ENCODE data around the gene AATK.

The AATK gene

GRCh38 chr17:81199482-81199830, 33.4 kb upstream of the AATK start:
- no peak overlapping the region for H3K27ac Mint-ChIP-seq
- ATAC-seq: no peak
- no peaks in the 10 kb centered on the region for H3K27me3 Mint-ChIP-seq
- DNase-seq: no peak
- H3K9me3 Mint-ChIP-seq: no peaks in the 10 kb centered on the region
- no peak overlapping the region for H3K4me3 Mint-ChIP-seq
- no peaks in the 10 kb centered on the region for H3K36me3 Mint-ChIP-seq (ENCODE audit: low read depth)
- H3K4me1 Mint-ChIP-seq: no peaks in the 10 kb centered on the region

- no peaks in the 10 kb centered on the region for H3K9me3 Mint-ChIP-seq
- no peaks in the 10 kb centered on the region for H3K27me3 Mint-ChIP-seq
- DNase-seq (no peak), ATAC-seq (no peak)
- H3K36me3 Mint-ChIP-seq (ENCODE audit: low read depth): no peaks in the 10 kb centered on the region
- H3K27ac Mint-ChIP-seq: no peak overlapping the region
- H3K4me1 Mint-ChIP-seq: no peaks in the 10 kb centered on the region
- no peak overlapping the region for H3K4me3 Mint-ChIP-seq
Measured at GRCh38 chr17:81198826-81199481, 32.9 kb upstream of the AATK start.

DNA sequence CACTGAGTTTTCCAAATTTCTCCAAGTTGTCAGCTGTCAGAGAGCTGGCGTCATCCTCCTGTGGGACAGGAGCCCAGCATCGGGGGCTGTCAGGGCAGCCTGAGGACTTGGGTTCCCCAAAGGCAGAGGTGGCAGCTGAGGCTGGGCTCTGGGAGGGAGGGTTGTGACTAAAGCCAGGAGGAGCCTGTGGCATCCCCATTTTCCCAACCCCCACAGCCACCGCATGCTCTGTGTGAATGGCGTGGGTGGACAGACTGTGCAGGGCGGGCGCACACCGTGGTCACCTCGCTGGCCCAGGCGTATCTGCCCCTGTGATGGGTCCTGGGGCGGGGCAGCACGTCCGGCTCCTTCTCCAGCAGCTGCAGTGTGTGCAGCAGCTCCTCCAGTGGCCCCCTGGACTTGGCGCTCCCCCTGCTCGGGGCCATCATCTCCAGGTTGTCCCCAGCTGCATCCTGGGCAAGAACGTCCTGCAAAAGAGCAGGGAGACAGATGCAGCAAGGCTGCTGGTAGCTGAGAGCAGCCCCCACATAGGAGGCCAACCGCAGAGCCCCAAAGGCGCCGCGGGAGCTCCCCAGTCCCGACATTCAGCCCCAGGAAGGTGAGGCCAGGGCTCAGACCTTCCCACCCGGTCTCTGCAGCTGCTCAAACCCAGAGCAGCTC, 31.9 kb upstream of the AATK start:
- H3K9me3 Mint-ChIP-seq: no peaks in the 10 kb centered on the region
- H3K27me3 Mint-ChIP-seq: no peaks in the 10 kb centered on the region
- no peak for DNase-seq
- no peak for ATAC-seq
- no peak overlapping the region for H3K4me3 Mint-ChIP-seq
- H3K4me1 Mint-ChIP-seq: no peaks in the 10 kb centered on the region
- no peaks in the 10 kb centered on the region for H3K36me3 Mint-ChIP-seq (ENCODE audit: low read depth)
- H3K27ac Mint-ChIP-seq: no peak overlapping the region

GRCh38 chr17:81197409-81197795, 31.4 kb upstream of the AATK start:
- Mint-ChIP-seq H3K9me3 (no peaks in the 10 kb centered on the region), H3K4me3 (no peak overlapping the region), H3K36me3 (ENCODE audit: low read depth) (no peaks in the 10 kb centered on the region), H3K27me3 (no peaks in the 10 kb centered on the region), H3K27ac (no peak overlapping the region), H3K4me1 (no peaks in the 10 kb centered on the region)
- DNase-seq (no peak), ATAC-seq (no peak)

DNA sequence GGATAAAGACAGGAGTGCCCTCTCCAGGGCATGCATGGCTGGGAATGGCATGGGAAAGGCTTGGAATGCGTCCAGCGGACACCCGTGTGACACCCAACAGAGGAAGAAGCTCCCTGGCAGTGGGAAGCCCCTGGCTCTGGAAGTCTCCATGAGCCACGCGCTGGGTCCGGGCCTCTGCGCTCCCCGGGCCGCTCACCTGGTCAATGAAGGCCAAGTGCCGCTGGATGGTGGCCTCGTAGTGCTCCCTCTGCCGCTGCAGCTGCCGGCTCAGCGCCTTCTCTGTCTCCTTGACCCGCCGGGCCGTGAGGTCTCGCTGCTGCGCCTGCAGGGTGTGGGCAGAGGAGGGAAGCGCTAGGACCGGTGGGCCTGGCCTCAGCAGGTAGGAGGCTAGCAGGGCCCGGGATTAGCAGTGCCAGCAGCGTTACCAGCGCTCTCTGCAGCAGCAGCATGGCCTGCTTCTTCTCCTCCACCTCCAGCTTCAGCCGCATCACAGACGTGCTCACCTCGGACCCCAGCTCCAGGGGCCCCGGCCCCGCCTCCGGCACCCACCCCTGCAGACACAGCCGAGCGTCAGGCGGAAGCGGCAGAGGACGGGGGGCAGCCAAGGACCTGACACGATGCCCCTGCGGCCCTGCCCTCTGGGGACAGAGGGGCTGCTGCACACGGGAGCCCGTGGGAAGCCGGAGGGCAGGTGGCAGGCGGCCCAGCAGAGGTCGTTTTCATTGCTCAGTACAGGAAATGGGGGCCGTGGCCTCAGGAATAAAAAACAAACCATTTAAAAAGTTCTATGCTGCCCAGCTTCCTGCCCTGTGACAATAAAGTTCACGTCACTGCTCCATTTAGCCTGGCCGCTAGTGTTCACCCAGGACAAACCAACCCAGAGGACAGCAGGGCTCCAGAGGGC, 30.7 kb upstream of the AATK start:
- DNase-seq (no peak), ATAC-seq (no peak)
- H3K27me3 Mint-ChIP-seq: no peaks in the 10 kb centered on the region
- H3K4me1 Mint-ChIP-seq: no peaks in the 10 kb centered on the region
- H3K27ac Mint-ChIP-seq: no peak overlapping the region
- H3K36me3 Mint-ChIP-seq (ENCODE audit: low read depth): no peaks in the 10 kb centered on the region
- H3K9me3 Mint-ChIP-seq: no peaks in the 10 kb centered on the region
- H3K4me3 Mint-ChIP-seq: no peak overlapping the region

- H3K27me3 Mint-ChIP-seq: no peaks in the 10 kb centered on the region
- H3K36me3 Mint-ChIP-seq (ENCODE audit: low read depth): no peaks in the 10 kb centered on the region
- H3K4me1 Mint-ChIP-seq: no peaks in the 10 kb centered on the region
- DNase-seq: no peak
- no peak overlapping the region for H3K27ac Mint-ChIP-seq
- ATAC-seq: no peak
- no peaks in the 10 kb centered on the region for H3K9me3 Mint-ChIP-seq
- no peak overlapping the region for H3K4me3 Mint-ChIP-seq
Measured at GRCh38 chr17:81195941-81196495, 30.0 kb upstream of the AATK start.

GRCh38 chr17:81194941-81195901, 29.2 kb upstream of the AATK start:
- no peak overlapping the region for H3K27ac Mint-ChIP-seq
- H3K4me3 Mint-ChIP-seq: no peak overlapping the region
- H3K4me1 Mint-ChIP-seq: no peaks in the 10 kb centered on the region
- no peaks in the 10 kb centered on the region for H3K9me3 Mint-ChIP-seq
- ATAC-seq (no peak), DNase-seq (no peak)
- no peaks in the 10 kb centered on the region for H3K27me3 Mint-ChIP-seq
- no peaks in the 10 kb centered on the region for H3K36me3 Mint-ChIP-seq (ENCODE audit: low read depth)

- ATAC-seq (no peak), DNase-seq (no peak)
- Mint-ChIP-seq H3K36me3 (ENCODE audit: low read depth) (no peaks in the 10 kb centered on the region), H3K27ac (no peak overlapping the region), H3K4me1 (no peaks in the 10 kb centered on the region), H3K27me3 (no peaks in the 10 kb centered on the region), H3K9me3 (no peaks in the 10 kb centered on the region), H3K4me3 (no peak overlapping the region)
Measured at GRCh38 chr17:81194225-81194760, 28.3 kb upstream of the AATK start.

GRCh38 chr17:81193470-81194224, 27.6 kb upstream of the AATK start:
- Mint-ChIP-seq H3K27me3 (no peaks in the 10 kb centered on the region), H3K4me1 (no peaks in the 10 kb centered on the region), H3K27ac (no peak overlapping the region), H3K4me3 (no peak overlapping the region), H3K36me3 (ENCODE audit: low read depth) (no peaks in the 10 kb centered on the region), H3K9me3 (no peaks in the 10 kb centered on the region)
- DNase-seq (no peak), ATAC-seq (no peak)

DNA sequence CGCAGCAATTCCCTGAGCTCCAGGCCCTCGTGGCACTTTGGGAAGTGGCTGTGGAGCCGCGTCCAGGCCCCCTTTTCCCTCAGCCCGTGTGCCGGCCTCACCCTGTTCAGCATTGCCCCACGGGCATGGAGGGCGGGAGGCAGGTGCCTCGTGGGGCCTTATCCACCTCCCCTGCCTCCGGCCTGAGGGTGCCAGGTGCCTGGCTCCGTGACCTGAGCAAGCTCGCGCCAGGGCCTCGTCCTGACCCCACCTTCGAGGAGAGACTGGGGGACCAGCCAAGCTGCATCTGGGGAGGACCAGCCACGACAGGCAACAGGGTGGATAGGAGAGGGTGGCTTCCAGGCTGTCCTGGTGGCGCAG, 27.0 kb upstream of the AATK start:
- DNase-seq: no peak
- no peaks in the 10 kb centered on the region for H3K36me3 Mint-ChIP-seq (ENCODE audit: low read depth)
- H3K4me1 Mint-ChIP-seq: no peaks in the 10 kb centered on the region
- no peaks in the 10 kb centered on the region for H3K9me3 Mint-ChIP-seq
- no peaks in the 10 kb centered on the region for H3K27me3 Mint-ChIP-seq
- no peak for ATAC-seq
- no peak overlapping the region for H3K4me3 Mint-ChIP-seq
- H3K27ac Mint-ChIP-seq: no peak overlapping the region

- ATAC-seq (no peak), DNase-seq (no peak)
- no peak overlapping the region for H3K4me3 Mint-ChIP-seq
- no peak overlapping the region for H3K27ac Mint-ChIP-seq
- no peaks in the 10 kb centered on the region for H3K27me3 Mint-ChIP-seq
- no peaks in the 10 kb centered on the region for H3K36me3 Mint-ChIP-seq (ENCODE audit: low read depth)
- no peaks in the 10 kb centered on the region for H3K4me1 Mint-ChIP-seq
- H3K9me3 Mint-ChIP-seq: no peaks in the 10 kb centered on the region
Measured at GRCh38 chr17:81192386-81193050, 26.5 kb upstream of the AATK start.

GRCh38 chr17:81191646-81192045, 25.6 kb upstream of the AATK start:
- no peak for DNase-seq
- no peaks in the 10 kb centered on the region for H3K27me3 Mint-ChIP-seq
- H3K9me3 Mint-ChIP-seq: no peaks in the 10 kb centered on the region

DNA sequence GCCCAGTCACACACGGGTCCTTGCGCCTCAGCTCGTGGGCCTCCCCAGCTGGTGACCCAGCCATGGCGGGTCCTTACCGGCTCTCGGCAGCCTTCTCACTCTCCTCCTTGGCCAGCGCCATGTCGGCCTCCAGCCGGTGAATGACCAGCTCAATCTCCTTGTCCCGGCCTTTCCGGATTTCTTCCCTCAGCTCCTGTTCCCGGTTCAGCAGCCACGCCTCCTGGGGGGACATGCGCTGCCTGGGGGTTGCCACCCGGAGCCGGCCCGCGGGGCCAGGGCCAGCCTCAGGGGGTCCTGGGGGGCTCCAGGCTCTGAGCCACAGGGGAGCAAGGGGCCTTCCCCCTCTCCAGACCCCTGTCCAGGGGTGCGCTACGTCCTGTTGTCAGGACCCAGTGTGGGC, 25.1 kb upstream of the AATK start:
- no peaks in the 10 kb centered on the region for H3K4me1 Mint-ChIP-seq
- no peaks in the 10 kb centered on the region for H3K36me3 Mint-ChIP-seq (ENCODE audit: low read depth)
- no peak for ATAC-seq
- H3K27me3 Mint-ChIP-seq: no peaks in the 10 kb centered on the region
- H3K9me3 Mint-ChIP-seq: no peaks in the 10 kb centered on the region
- no peak overlapping the region for H3K4me3 Mint-ChIP-seq
- no peak for DNase-seq
- H3K27ac Mint-ChIP-seq: no peak overlapping the region

More at GRCh38 chr17:81191646-81192045, 25.6 kb upstream of the AATK start:
- H3K4me3 Mint-ChIP-seq: no peak overlapping the region
- no peaks in the 10 kb centered on the region for H3K4me1 Mint-ChIP-seq
- ATAC-seq: no peak
- no peaks in the 10 kb centered on the region for H3K36me3 Mint-ChIP-seq (ENCODE audit: low read depth)
- H3K27ac Mint-ChIP-seq: no peak overlapping the region
